Natural killer cell (primary cell): Measurements from ENCODE around the gene RNF138. TPM values are rescaled to one million over a fixed set of nuclear protein-coding genes. Genes with fewer than 3 reads are reported as not detected.
"Not testable (repeated sequence)": the region's sequence is repeated elsewhere in the genome, so short reads cannot be mapped to it uniquely, and the experiment has no call there.

Experiments used
- ATAC-seq, 3 donors: fragments of 150-1000 bp in 2 of 3; fragments of 200-7000 bp in 1 of 3; cut with Tn5 transposase; 1 replicate in 1 of 3; 2 replicates in 2 of 3; pipeline ENCODE4 v1.10.0; 2021; ENCODE audit warnings: mild to moderate bottlenecking in 2 of 3, moderate library complexity in 2 of 3
- DNase-seq, 2 donors: peaks; one replicate each; pipeline versions ENCODE4 v3.0.0 to v3.0.0-alpha.2; 2013 to 2021; ENCODE audit warnings: mixed read lengths in 1 of 2
- H3K27ac ChIP-seq: one replicate; pipeline ENCODE4 v1.5.1; 2013; ENCODE audit warnings: mild to moderate bottlenecking, low read length
- H3K27me3 ChIP-seq: one replicate; pipeline ENCODE4 v1.6.1; 2013; ENCODE audit warnings: low read length; ENCODE audit not compliant: control insufficient read depth, insufficient read depth
- H3K36me3 ChIP-seq: one replicate; pipeline ENCODE4 v1.6.1; 2013; ENCODE audit warnings: low read length; ENCODE audit not compliant: control insufficient read depth, insufficient read depth
- H3K4me1 ChIP-seq: one replicate; pipeline ENCODE4 v1.6.1; 2013; ENCODE audit warnings: low read length; ENCODE audit not compliant: control insufficient read depth, insufficient read depth
- H3K4me3 ChIP-seq: one replicate; pipeline ENCODE4 v1.5.1; 2013; ENCODE audit warnings: low read length
- H3K9me3 ChIP-seq: one replicate; pipeline ENCODE4 v1.6.1; 2013; ENCODE audit warnings: low read length; ENCODE audit not compliant: control insufficient read depth, insufficient read depth
- H3K27ac Mint-ChIP-seq, 2 donors: one replicate each; pipeline ENCODE4 v1.8.0; 2022; ENCODE audit warnings: mild to moderate bottlenecking in 2 of 2, mixed read lengths in 2 of 2, moderate library complexity in 1 of 2
- H3K27me3 Mint-ChIP-seq, 2 donors: one replicate each; pipeline ENCODE4 v1.8.0; 2022; ENCODE audit warnings: low read depth in 2 of 2, mixed read lengths in 2 of 2
- H3K36me3 Mint-ChIP-seq: one replicate; pipeline ENCODE4 v1.8.0; 2022; ENCODE audit warnings: mixed read lengths
- H3K4me1 Mint-ChIP-seq, 2 donors: one replicate each; pipeline ENCODE4 v1.8.0; 2022; ENCODE audit warnings: mixed read lengths in 2 of 2
- H3K4me3 Mint-ChIP-seq: one replicate; pipeline ENCODE4 v1.8.0; 2022; ENCODE audit warnings: mild to moderate bottlenecking, moderate library complexity, mixed read lengths
- H3K9me3 Mint-ChIP-seq, 2 donors: one replicate each; pipeline ENCODE4 v1.8.0; 2022; ENCODE audit warnings: mixed read lengths in 2 of 2
- WGBS: methylation state at CpG from one replicate; pipeline ENCODE4 v1.1.7; 2013; ENCODE audit warnings: missing lambda C conversion rate; ENCODE audit not compliant: insufficient coverage; 5-methylcytosine and 5-hydroxymethylcytosine counted together
- intact Hi-C: fragments of 100-400 bp; cut with micrococcal nuclease; formaldehyde crosslinking; loops from one replicate; pipeline ENCODE4 v1.14.2; 2022
- total RNA-seq, 4 donors: library from RNA; stranded (reverse); fragments of 120-200 nt in 1 of 4; gene quantifications; one replicate each; pipeline versions ENCODE4 v1.2.3 to v1.2.4, GENCODE V29; 2013 to 2022
- TF ChIP-seq, protein P1 (sequence below): fragments of 200-600 bp; IDR thresholded peaks from one replicate; pipeline ENCODE4 v1.8.0; 2022; ENCODE audit warnings: antibody characterized with exemption

Gene RNF138
- total RNA-seq, 3 donors from 2014 or later (not counting 1 experiment from before 2014, with no cell fraction given) = 76.6 to 89.8 (median 87.7) TPM

DNA sequence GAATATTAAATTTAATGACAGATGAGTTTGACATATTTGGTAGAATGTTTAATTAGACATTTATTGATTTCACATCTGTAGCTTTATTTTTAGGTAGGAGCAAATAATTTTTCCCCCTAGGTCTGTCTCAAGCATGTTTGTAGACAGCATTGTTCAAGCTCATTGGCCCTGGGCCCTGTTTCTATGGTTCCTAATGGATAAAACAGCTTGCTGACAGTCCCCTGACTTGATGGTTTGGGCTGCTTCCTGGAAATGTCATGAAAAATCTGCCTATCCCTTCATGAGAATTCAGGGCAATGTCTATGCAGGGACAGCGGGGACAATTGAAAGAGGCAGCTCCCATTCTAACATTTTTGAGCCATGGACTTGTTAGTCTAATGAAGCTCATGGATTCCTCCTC, 83.6 kb downstream of the RNF138 start:
- 93% methylated on average over 1 of the region's 1 CpG for WGBS
- ATAC-seq (no peak), DNase-seq (no peak)
- Mint-ChIP-seq H3K4me3 (no peak overlapping the region), H3K27ac (no peak overlapping the region), H3K27me3 (peaks cover 0 to 3% of the 10 kb centered on the region in 2 donors), H3K9me3 (peaks cover 0 to 2% of the 10 kb centered on the region in 2 donors), H3K36me3 (no peaks in the 10 kb centered on the region), H3K4me1 (no peaks in the 10 kb centered on the region)
- Histone ChIP-seq H3K27ac (no peak overlapping the region), H3K4me3 (no peak overlapping the region), H3K4me1 (no peaks in the 10 kb centered on the region), H3K27me3 (no peaks in the 10 kb centered on the region), H3K9me3 (no peaks in the 10 kb centered on the region), H3K36me3 (no peaks in the 10 kb centered on the region)
- intact Hi-C loops = no loop called here
- TF ChIP-seq, protein P1, sequence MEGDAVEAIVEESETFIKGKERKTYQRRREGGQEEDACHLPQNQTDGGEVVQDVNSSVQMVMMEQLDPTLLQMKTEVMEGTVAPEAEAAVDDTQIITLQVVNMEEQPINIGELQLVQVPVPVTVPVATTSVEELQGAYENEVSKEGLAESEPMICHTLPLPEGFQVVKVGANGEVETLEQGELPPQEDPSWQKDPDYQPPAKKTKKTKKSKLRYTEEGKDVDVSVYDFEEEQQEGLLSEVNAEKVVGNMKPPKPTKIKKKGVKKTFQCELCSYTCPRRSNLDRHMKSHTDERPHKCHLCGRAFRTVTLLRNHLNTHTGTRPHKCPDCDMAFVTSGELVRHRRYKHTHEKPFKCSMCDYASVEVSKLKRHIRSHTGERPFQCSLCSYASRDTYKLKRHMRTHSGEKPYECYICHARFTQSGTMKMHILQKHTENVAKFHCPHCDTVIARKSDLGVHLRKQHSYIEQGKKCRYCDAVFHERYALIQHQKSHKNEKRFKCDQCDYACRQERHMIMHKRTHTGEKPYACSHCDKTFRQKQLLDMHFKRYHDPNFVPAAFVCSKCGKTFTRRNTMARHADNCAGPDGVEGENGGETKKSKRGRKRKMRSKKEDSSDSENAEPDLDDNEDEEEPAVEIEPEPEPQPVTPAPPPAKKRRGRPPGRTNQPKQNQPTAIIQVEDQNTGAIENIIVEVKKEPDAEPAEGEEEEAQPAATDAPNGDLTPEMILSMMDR = no peak

DNA sequence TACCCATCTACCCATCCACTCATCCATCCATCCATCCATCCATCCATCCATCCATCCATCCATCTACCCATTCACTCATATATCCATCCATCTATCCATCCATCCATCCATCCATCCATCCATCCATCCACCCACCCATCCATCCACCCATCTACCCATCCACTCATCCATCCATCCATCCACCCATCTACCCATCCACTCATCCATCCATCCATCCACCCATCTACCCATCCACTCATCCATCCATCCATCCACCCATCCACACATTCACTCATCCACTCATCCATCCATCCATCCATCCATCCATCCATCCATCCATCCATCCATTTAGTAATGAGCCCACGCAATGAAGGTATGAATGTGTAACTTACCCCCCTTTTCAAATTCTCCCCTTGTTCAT, 85.1 kb downstream of the RNF138 start:
- ATAC-seq, DNase-seq, H3K4me3 Mint-ChIP-seq, H3K9me3 Mint-ChIP-seq, H3K27ac ChIP-seq, H3K36me3 Mint-ChIP-seq, H3K27me3 Mint-ChIP-seq, H3K27me3 ChIP-seq, H3K4me1 ChIP-seq, H3K4me1 Mint-ChIP-seq, H3K36me3 ChIP-seq, H3K27ac Mint-ChIP-seq, H3K9me3 ChIP-seq, intact Hi-C loops, H3K4me3 ChIP-seq: not testable (repeated sequence)
- WGBS = no CpG with 5 or more reads among the region's 1 CpG

DNA sequence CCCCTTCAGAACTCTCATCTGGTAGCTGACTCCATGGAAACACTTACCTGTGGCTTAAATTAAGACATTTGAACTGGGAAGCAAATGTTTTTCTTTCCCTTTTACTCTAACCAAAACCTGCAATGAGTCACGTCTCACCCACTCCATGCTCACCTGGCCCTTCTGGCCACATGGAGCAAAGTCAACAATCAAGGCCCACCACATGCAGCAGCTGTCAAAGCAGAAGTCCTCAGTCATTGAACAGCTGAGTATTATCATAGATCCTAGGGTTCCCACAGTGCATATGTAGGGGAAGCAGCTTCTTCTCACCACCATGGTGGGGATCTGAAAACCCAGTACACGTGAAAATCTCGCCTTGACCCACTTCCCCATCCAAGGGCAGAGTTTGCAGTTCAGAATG, 85.9 kb downstream of the RNF138 start:
- intact Hi-C loops = no loop called here
- 66% methylated on average over 3 of the region's 3 CpGs for WGBS
- H3K4me1 ChIP-seq = no peaks in the 10 kb centered on the region
- Mint-ChIP-seq H3K4me3 (no peak overlapping the region), H3K9me3 (peaks cover 0 to 2% of the 10 kb centered on the region in 2 donors), H3K27me3 (peaks cover 0 to 7% of the 10 kb centered on the region in 2 donors), H3K36me3 (no peaks in the 10 kb centered on the region), H3K4me1 (no peaks in the 10 kb centered on the region), H3K27ac (no peak overlapping the region)
- no peaks in the 10 kb centered on the region for H3K36me3 ChIP-seq
- ATAC-seq (no peak), DNase-seq (no peak)
- H3K27me3 ChIP-seq = no peaks in the 10 kb centered on the region
- no peak overlapping the region for H3K27ac ChIP-seq
- TF ChIP-seq, protein P1 = no peak
- H3K4me3 ChIP-seq = no peak overlapping the region
- H3K9me3 ChIP-seq = no peaks in the 10 kb centered on the region

Other genes starting within 250 kb of the RNF138 start
- gene TRAPPC8, start 148.7 kb upstream of the RNF138 start, total RNA-seq = 10 to 100 TPM; 38.5 to 51.2 (median 41.4) TPM
- 100 to 1,000 TPM in 1 of 3 donors, 10 to 100 TPM in 2; 74.7 to 105 (median 96.7) TPM for gene RNF125, start 73.0 kb upstream of the RNF138 start, total RNA-seq
- not detected for gene MEP1B, start 98.2 kb downstream of the RNF138 start, total RNA-seq